A673 (cell line): ENCODE measurements around the gene EIF4G1. TPM values are rescaled to one million over a fixed set of nuclear protein-coding genes. Genes with fewer than 3 reads are reported as not detected.

Experiments
- BruUV-seq: library from RNA; stranded (reverse); fragments of 400-500 nt; replicated peaks from 2 replicates; lab custom pipeline; 2021; lab: Mats Ljungman, UMichigan
- CTCF ChIA-PET: fragments of 300-600 bp; sonication (Branson Sonifier 250); formaldehyde crosslinking; loops from one replicate; lab custom pipeline; 2022; ENCODE audit warnings: antibody characterized with exemption; lab: Charles Lee
- POLR2A ChIA-PET: fragments of 300-600 bp; sonication (Branson Sonifier 250); formaldehyde crosslinking; loops from one replicate; lab custom pipeline; 2022; ENCODE audit warnings: antibody characterized with exemption; ENCODE audit not compliant: low non-redundant PET; lab: Charles Lee
- DNase-seq: peaks from one replicate; pipeline ENCODE4 v3.0.0-alpha.2; 2015; ENCODE audit warnings: low spot score
- H3K27ac ChIP-seq: fragments of 200-600 bp; sonication (generic); 2 replicates; pipeline ENCODE4 v1.5.1; 2016; ENCODE audit warnings: mixed run types, low read depth, mild to moderate bottlenecking, mixed read lengths, antibody characterized with exemption, low read length; ENCODE audit not compliant: poor library complexity, severe bottlenecking
- H3K27me3 ChIP-seq: fragments of 200-600 bp; sonication (generic); replicated peaks from 2 replicates; pipeline ENCODE4 v1.6.1; 2017; ENCODE audit warnings: mixed run types, low read depth, mild to moderate bottlenecking, mixed read lengths, antibody characterized with exemption, low read length; ENCODE audit not compliant: insufficient read depth, poor library complexity
- H3K36me3 ChIP-seq: fragments of 200-600 bp; sonication (generic); 2 replicates; pipeline ENCODE4 v1.6.1; 2016; ENCODE audit warnings: mixed run types, mild to moderate bottlenecking, mixed read lengths, antibody characterized with exemption, low read length; ENCODE audit not compliant: insufficient read depth, poor library complexity, severe bottlenecking
- H3K4me1 ChIP-seq: fragments of 200-600 bp; sonication (generic); 2 replicates; pipeline ENCODE4 v1.6.1; 2017; ENCODE audit warnings: mixed run types, mild to moderate bottlenecking, mixed read lengths, antibody characterized with exemption, low read length; ENCODE audit not compliant: insufficient read depth, poor library complexity, severe bottlenecking
- H3K4me3 ChIP-seq: fragments of 200-600 bp; sonication (generic); 2 replicates; pipeline ENCODE4 v1.5.1; 2016; ENCODE audit warnings: low read depth, mixed run types, mild to moderate bottlenecking, mixed read lengths, low read length; ENCODE audit not compliant: poor library complexity, severe bottlenecking
- H3K9me3 ChIP-seq: fragments of 200-600 bp; sonication (generic); 2 replicates; pipeline ENCODE4 v1.6.1; 2016; ENCODE audit warnings: mixed run types, low read depth, mild to moderate bottlenecking, mixed read lengths, antibody characterized with exemption, low read length; ENCODE audit not compliant: poor library complexity, severe bottlenecking
- EZH2 ChIP-seq: fragments of 200-600 bp; sonication (generic); IDR thresholded peaks from 2 replicates; pipeline ENCODE4 v1.6.1; 2017; ENCODE audit warnings: borderline replicate concordance, low read depth, mild to moderate bottlenecking, mixed read lengths, antibody characterized with exemption, low read length; ENCODE audit not compliant: poor library complexity, severe bottlenecking
- intact Hi-C: fragments of 100-400 bp; cut with micrococcal nuclease; formaldehyde crosslinking; loops from one replicate; pipeline ENCODE4 v1.10.0; 2022; ENCODE audit not compliant: unreplicated experiment
- total RNA-seq: library from RNA; stranded (reverse); gene quantifications from 2 replicates; pipeline ENCODE4 v1.2.3, GENCODE V29; 2021
- TF ChIP-seq, protein P1 (sequence below): fragments of 300-800, 200-600 bp; sonication (generic); conservative IDR thresholded peaks from 2 replicates; pipeline ENCODE4 v1.5.1; 2017; ENCODE audit warnings: low read depth, mild to moderate bottlenecking, antibody characterized with exemption, low read length, moderate library complexity, mixed read lengths

The EIF4G1 gene
- total RNA-seq, 1 experiment from 2014 or later = 559 TPM

GRCh38 chr3:184289426-184289938 lies 24.9 kb upstream of the EIF4G1 start:
- H3K27me3 ChIP-seq = no peaks in the 10 kb centered on the region
- TF ChIP-seq, protein P1, sequence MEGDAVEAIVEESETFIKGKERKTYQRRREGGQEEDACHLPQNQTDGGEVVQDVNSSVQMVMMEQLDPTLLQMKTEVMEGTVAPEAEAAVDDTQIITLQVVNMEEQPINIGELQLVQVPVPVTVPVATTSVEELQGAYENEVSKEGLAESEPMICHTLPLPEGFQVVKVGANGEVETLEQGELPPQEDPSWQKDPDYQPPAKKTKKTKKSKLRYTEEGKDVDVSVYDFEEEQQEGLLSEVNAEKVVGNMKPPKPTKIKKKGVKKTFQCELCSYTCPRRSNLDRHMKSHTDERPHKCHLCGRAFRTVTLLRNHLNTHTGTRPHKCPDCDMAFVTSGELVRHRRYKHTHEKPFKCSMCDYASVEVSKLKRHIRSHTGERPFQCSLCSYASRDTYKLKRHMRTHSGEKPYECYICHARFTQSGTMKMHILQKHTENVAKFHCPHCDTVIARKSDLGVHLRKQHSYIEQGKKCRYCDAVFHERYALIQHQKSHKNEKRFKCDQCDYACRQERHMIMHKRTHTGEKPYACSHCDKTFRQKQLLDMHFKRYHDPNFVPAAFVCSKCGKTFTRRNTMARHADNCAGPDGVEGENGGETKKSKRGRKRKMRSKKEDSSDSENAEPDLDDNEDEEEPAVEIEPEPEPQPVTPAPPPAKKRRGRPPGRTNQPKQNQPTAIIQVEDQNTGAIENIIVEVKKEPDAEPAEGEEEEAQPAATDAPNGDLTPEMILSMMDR = peak; percentile 76
- no peak for TF ChIP-seq EZH2
- ChIA-PET POLR2A (no interaction called here), CTCF (interaction anchor here (0.6 to 1.2 kb wide), 3 partner anchors 393 to 1504 kb away, joined by 3 read pairs; no protein-coding TSS in a partner anchor)
- BruUV-seq = no TSS peak
- H3K27ac ChIP-seq = no peak overlapping the region
- H3K36me3 ChIP-seq = no peaks in the 10 kb centered on the region
- no peak overlapping the region for H3K4me3 ChIP-seq
- no peaks in the 10 kb centered on the region for H3K4me1 ChIP-seq
- no peaks in the 10 kb centered on the region for H3K9me3 ChIP-seq
- DNase-seq = peak; percentile 69
- intact Hi-C loops = loop anchor here (1.0 kb wide), 1 partner anchor 394 kb away; no protein-coding TSS in a partner anchor

DNA sequence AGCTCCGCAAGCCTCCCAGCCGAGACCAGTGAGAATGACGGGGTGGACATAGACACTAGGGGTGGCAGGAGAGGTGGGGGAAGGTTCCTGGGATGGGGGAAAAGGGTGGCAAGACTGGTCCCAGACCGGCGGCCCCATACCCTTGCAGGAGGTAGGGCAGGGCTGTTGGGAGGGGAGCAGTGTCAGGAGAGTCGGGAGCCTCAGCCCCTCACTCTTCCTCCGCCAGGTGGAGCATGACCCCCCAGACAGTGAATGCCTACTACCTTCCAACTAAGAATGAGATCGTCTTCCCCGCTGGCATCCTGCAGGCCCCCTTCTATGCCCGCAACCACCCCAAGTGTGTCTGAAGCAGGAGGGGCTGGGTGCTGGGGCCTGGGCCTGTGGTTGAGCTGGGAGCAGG lies 24.1 kb upstream of the EIF4G1 start:
- TF ChIP-seq EZH2 = no peak
- TF ChIP-seq, protein P1 = no peak
- BruUV-seq = no TSS peak
- CTCF ChIA-PET = no interaction called here
- Histone ChIP-seq H3K27ac (no peak overlapping the region), H3K9me3 (no peaks in the 10 kb centered on the region), H3K36me3 (no peaks in the 10 kb centered on the region), H3K27me3 (no peaks in the 10 kb centered on the region), H3K4me1 (no peaks in the 10 kb centered on the region), H3K4me3 (no peak overlapping the region)
- intact Hi-C loops = no loop called here
- POLR2A ChIA-PET = no interaction called here
- DNase-seq = no peak

DNA sequence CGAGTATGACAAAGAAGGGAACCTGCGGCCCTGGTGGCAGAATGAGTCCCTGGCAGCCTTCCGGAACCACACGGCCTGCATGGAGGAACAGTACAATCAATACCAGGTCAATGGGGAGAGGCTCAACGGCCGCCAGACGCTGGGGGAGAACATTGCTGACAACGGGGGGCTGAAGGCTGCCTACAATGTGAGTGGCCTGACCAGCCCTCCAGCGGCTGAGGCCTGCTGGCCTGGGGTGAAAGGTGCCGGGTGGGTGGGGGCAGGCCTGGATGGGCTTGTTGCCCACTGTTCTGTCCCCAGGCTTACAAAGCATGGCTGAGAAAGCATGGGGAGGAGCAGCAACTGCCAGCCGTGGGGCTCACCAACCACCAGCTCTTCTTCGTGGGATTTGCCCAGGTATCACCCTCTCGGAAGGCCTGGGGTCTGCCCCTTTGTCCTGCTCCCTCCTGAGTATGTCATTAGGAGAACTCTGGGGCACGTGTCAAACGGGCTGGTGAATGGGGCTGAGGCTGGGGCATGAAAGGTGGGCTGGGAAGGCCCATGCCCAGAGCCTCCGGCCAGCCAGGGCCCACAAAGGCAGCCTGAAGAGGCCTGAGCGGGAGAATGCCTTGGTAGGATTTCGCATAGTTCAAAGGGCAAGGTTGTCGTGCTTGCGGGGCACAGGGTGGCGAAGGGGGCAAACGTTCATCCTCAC lies 23.2 kb upstream of the EIF4G1 start:
- intact Hi-C loops = no loop called here
- POLR2A ChIA-PET = no interaction called here
- Histone ChIP-seq H3K9me3 (no peaks in the 10 kb centered on the region), H3K4me3 (no peak overlapping the region), H3K27ac (no peak overlapping the region), H3K36me3 (no peaks in the 10 kb centered on the region), H3K4me1 (no peaks in the 10 kb centered on the region), H3K27me3 (no peaks in the 10 kb centered on the region)
- no TSS peak for BruUV-seq
- TF ChIP-seq EZH2 = no peak
- TF ChIP-seq, protein P1 = no peak
- CTCF ChIA-PET = no interaction called here
- no peak for DNase-seq
